Measurements from ENCODE around the gene PRKRIP1.

GRCh38 chr7:102407910-102408309, 11.7 kb downstream of the PRKRIP1 start:
- TF ChIP-seq POLR2A (IDR thresholded peaks at IDR 0.05) (no peak), CTCF (IDR thresholded peaks at IDR 0.05) (no peak)

All from uterus (tissue), 2 donors.